Smooth muscle cell of the brain vasculature (primary cell): ENCODE results near the gene ZNF254.
A peak's percentile ranks its signal among the peaks of the same experiment; 100 is the strongest.
"Not testable (repeated sequence)": the region's sequence is repeated elsewhere in the genome, so short reads cannot be mapped to it uniquely, and the experiment has no call there.

ENCODE experiments used
- DNase-seq: peaks from one replicate; pipeline ENCODE4 v3.0.0-alpha.2; 2012; ENCODE audit warnings: low read depth, low spot score

Gene ZNF254

GRCh38 chr19:24086974-24087595 lies at the start of gene ZNF254:
ZNF254 (plus strand) TSS chr19:24087187; CDS start chr19:24087308, 121 bp downstream.
- peak; percentile 89 for DNase-seq

GRCh38 chr19:24040621-24041020 lies 46.4 kb upstream of the ZNF254 start:
- no peak for DNase-seq

GRCh38 chr19:24041326-24041725 lies 45.7 kb upstream of the ZNF254 start:
- DNase-seq, result not testable (repeated sequence)

- DNase-seq, result no peak
These were observed 40.4 kb upstream of the ZNF254 start for GRCh38 chr19:24046550-24046949.

- no peak for DNase-seq
These were observed 38.7 kb upstream of the ZNF254 start for GRCh38 chr19:24048261-24048660.

GRCh38 chr19:24049537-24049936 lies 37.5 kb upstream of the ZNF254 start:
- DNase-seq, result no peak

GRCh38 chr19:24051516-24051915 lies 35.5 kb upstream of the ZNF254 start:
- DNase-seq, result no peak

- DNase-seq, result no peak
These were observed 34.2 kb upstream of the ZNF254 start for GRCh38 chr19:24052811-24053210.

- no peak for DNase-seq
These were observed 33.4 kb upstream of the ZNF254 start for GRCh38 chr19:24053601-24054000.

GRCh38 chr19:24054044-24054935 lies 32.7 kb upstream of the ZNF254 start:
- no peak for DNase-seq

GRCh38 chr19:24055548-24055947 lies 31.4 kb upstream of the ZNF254 start:
- no peak for DNase-seq

GRCh38 chr19:24057144-24057543 lies 29.8 kb upstream of the ZNF254 start:
- DNase-seq, result no peak

- DNase-seq, result no peak
These were observed 27.3 kb upstream of the ZNF254 start for GRCh38 chr19:24059563-24060295.

- no peak for DNase-seq
These were observed 26.2 kb upstream of the ZNF254 start for GRCh38 chr19:24060687-24061356.

GRCh38 chr19:24062190-24062589 lies 24.8 kb upstream of the ZNF254 start:
- DNase-seq, result no peak

GRCh38 chr19:24063295-24063694 lies 23.7 kb upstream of the ZNF254 start:
- DNase-seq, result no peak

GRCh38 chr19:24064175-24064574 lies 22.8 kb upstream of the ZNF254 start:
- DNase-seq, result no peak

GRCh38 chr19:24065243-24065642 lies 21.7 kb upstream of the ZNF254 start:
- no peak for DNase-seq

GRCh38 chr19:24065865-24066604 lies 21.0 kb upstream of the ZNF254 start:
- DNase-seq, result no peak

- no peak for DNase-seq
These were observed 16.9 kb upstream of the ZNF254 start for GRCh38 chr19:24069905-24070657.
